Stimulated activated CD8-positive, alpha-beta memory T cell treated with anti-CD3 and anti-CD28 coated beads, Interleukin-15, amount 100 ng/mL, for 1 hour (primary cell): Measurements from ENCODE around the gene PDILT.

Source experiments
- DNase-seq: peaks from one replicate; pipeline ENCODE4 v3.0.0-alpha.2; 2020; ENCODE audit warnings: low read depth

The PDILT gene

GRCh38 chr16:20402651-20403050 lies 1.9 kb downstream of the PDILT start:
- DNase-seq, result no peak

DNA sequence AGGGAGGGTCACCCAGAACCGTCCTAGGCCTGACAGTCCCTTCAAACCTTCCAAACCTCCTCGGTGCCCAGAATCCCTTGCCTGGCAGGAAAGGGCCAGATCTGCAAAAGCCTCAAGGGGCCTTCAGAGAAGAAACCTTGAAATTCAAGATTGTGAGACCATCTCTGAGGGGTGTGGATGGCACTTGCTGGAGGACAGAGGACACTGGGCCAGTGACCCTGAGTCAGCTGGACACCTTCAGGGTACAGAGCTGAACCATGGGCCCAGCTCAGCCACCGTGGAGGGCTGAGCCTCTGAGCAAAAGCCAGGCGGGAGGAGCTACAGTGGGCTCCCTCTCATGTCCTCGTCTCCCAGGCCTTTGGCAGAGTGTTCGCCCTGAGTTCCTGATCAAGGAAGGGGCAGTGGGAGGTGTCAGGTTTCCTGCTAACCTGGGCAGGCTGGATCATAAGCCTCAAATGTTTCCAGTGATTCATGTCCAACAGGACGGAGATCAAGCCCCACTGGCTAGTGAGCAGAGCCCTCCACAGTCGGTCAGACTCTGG lies 3.0 kb downstream of the PDILT start:
- no peak for DNase-seq

DNA sequence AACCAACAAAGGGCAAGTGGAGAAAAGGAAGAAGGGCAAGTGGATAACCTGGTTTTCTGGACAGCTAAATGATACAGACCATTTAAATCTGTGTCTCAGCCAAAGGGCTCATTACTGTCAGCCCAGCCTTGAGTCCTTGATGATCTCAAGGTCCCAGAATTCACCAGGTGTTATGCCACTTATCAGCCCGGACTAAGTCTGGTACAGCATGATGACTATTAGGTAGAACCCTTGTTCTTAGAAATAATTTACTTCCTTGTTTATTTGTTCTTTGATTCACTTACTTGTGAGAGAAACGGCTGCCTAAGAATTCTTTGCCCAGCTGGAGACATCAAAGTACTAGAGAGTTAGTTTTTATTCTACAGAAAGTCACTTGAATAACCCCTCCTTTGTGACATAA lies 3.5 kb downstream of the PDILT start:
- DNase-seq, result no peak

DNA sequence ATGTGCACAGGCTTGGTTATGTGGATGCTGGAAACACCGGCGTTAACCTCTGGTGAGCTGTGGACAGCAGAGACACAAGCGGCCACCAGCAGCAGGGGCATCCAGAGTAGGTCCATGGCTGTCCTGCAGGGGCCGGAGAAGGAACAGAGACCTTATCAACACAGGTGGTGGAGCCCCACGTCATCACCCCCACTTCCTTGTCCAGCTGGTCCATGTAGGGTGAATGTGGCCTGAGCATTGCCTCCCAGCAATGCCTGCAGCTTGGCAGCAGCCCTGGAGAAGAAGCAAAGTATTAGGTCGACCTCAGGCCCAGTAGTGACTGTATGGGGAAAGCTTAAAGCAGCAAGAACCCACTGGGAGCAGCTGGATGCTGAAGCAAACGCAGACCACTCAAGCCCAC lies 5.4 kb downstream of the PDILT start:
- DNase-seq, result no peak

DNA sequence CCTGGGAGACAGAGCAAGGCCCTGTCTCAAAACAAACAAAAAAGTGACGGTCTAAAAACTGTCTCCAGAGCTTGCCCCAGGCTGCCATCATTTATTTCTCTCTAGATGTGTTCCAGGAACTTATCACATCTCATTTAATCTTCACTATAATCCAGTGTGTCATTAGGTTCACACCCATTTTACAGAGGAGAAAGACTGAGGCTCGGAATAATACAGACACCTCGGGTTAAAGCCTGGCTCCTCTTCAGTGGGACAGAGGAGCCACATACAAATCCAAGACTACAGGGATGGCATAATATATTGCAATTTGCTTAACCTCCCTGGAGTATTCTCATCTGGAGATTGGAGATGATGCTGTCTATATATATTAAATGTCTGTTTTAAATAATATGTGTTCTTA lies 5.9 kb downstream of the PDILT start:
- DNase-seq, result no peak

GRCh38 chr16:20397468-20398074 lies 7.0 kb downstream of the PDILT start:
- no peak for DNase-seq

- no peak for DNase-seq
Measured at GRCh38 chr16:20396846-20397467, 7.6 kb downstream of the PDILT start.

DNA sequence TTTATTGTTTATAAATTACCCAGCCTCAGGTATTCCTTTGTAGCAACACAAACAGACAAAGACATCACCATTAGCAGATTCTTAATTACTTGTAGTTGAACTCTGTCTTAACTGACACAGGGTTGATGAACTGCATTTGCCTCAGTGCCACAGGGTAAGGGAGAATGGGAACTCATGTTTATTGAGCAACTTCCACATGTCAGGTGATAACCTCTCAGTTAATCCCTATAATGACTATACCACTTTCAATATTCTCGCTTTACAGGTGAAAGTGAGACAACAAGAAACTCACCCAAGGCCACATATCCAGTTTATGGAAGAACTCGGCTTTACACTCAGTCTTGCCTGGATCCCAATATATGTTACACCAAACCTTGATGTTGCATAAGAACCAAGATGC lies 8.6 kb downstream of the PDILT start:
- DNase-seq, result no peak

GRCh38 chr16:20393801-20394577 lies 10.5 kb downstream of the PDILT start:
- no peak for DNase-seq

GRCh38 chr16:20391045-20391444 lies 13.5 kb downstream of the PDILT start:
- no peak for DNase-seq

GRCh38 chr16:20388854-20389253 lies 15.7 kb downstream of the PDILT start:
- no peak for DNase-seq

GRCh38 chr16:20387978-20388377 lies 16.6 kb downstream of the PDILT start:
- no peak for DNase-seq

DNA sequence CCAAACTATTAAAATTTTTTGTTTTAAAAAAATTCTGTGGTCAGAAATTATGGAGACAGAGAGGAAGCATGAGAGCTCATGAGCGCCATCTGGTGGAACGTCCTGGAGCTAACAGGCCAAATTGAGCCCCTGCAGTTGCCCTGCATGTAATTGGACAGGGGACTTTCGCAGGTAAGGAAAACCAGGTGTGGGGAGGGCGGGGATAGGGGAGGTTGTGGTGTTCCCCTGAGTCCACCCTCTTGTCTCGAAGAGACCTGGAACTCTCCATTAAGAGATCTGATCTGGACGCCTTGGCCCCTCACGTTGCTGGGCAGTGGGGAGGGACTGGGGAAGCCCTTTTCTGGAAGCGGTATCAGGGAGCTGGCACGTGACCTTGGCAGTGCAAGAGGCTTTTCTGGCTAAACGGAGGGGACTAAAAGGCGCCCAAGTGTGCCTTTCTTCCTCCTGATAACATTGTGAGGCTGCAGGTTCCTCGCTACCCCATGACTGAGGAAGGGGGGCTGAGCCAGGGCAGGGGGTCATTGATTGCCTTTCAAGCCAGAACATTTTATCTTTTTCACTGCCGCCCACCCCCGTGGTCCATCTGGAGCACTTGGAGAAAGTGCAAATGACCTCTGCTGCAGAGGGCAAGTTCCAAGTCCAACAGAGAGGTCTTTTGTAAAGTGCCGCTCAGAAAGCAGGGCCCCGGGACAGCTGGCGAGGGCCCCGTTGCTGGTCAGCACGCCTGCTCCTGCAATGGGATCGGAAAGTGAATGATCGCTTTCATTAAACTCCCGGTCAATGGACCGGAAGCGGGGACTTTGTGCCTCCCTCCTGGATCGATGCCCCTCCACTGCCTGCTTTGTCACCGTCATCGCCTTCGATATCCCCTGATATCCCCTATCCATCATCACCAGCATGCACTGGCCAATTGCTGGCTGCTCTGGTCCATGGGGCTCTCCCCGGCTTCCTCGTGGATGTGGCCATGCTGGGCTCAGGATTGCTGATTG lies 18.4 kb downstream of the PDILT start:
- DNase-seq, result peak; percentile 20

- peak; percentile 12 for DNase-seq
Measured at GRCh38 chr16:20383106-20384029, 21.2 kb downstream of the PDILT start.

DNA sequence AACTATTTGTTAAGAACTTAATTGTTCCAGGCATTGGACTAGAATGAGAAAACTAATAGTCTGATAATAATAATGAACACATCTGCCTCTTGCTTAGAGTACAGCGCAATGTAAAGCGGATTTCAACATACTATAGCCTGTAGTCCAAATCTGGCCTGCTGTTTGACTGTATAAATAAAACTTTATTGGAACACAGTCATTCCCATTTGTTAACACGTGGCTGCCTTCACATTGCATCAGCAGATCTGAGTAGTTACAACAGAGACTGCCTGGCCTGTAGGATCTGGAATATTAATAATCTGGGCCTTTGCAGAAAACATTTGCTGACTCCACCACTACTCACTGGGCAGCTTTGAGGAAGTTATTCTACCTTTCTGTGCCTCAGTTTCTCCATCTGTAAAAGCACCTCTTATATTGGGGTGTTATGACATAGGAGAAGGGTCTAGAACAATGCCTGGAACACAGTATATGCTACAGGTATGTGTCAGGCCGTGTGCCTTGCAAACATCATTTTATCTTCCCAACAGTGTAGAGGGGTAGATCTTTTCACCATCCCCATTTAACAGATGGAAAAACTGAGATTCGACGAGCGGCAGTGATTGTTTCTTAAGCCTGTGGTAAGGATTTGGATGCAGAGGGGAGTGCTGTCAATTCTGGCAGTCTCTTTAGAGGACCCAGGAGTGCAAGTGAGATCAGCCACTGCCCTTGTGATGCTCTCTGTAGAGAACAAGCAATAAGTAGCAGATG lies 22.2 kb downstream of the PDILT start:
- DNase-seq, result no peak

DNA sequence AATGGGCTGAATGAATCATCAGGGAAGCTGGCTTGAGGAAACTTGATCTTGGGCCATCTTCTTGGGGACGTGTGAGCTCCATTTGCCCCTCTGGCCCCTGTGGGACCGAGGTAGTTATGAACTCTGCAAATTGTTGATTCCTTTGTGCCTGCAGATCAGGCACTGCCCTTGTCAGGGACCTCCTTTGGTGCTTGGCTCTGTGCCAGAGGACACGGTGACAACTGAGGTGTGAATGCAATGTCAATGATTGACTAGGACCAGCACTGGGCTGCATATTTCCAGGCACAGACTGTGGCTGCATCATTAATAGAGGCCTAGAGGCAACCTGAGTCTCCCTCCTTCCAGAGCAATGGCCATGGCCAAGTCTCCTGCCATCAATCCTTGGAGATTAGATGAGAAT lies 23.8 kb downstream of the PDILT start:
- DNase-seq, result no peak

DNA sequence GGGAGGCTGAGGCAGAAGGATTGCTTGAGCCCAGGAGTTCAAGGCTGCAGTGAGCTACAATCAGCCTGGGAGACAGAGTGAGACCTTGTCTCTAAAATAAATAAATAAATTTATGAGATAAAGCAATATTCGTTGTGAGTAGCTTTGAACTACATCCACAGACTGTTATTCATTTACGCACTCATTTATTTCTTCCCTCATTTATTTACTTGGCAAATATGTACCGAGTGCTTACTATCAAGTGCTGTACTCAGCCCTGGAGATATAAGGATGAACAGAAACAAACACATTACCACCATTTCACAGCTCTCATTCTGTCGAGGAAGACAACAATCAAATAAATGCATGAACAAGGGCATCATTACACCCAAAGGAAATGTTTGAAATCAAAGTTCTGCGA lies 27.4 kb downstream of the PDILT start:
- DNase-seq, result no peak

- no peak for DNase-seq
Measured at GRCh38 chr16:20372701-20373100, 31.8 kb downstream of the PDILT start.

DNA sequence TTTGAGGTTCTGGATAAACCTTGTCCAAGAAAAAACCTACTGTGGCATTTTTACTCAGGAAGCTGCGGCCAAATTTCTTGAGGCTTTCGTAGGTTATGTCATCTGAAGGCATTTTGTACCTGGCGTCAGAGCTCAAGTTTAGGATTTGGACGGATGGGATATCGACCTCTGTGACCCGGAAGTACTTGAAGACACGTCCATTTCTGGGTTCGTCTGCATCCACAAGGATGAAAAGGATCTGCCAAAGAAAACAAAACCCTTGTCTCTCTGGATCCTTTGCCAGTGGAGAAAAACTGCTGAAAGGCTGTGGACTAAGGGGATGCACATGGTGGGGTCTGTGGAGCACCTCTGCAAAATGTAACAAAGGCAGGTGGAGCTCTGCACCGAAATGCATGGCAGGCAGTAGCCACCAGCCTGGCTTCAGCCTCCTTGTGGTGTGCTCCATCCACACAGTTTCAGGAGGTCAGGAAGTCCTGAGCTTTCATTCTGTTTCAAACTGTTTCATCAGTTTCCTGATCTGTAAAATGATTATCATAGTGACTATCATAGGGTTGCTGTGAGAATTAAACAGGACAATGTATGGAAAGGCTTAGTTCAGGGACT lies 35.0 kb downstream of the PDILT start:
- no peak for DNase-seq

- DNase-seq, result no peak
Measured at GRCh38 chr16:20364051-20364450, 40.5 kb downstream of the PDILT start.
